Tibial nerve (tissue), 4 donors: Measurements from ENCODE around the gene GIMAP5.

ENCODE experiments used
- CTCF ChIP-seq, 5 experiments: fragments of 200-600 bp in 3 of 5; fragments of 450-650 bp in 2 of 5; sonication (generic) in 3 of 5; IDR thresholded peaks; one replicate each; pipeline ENCODE4 v1.5.1; 2016 to 2019; ENCODE audit warnings: antibody characterized with exemption in 5 of 5, mild to moderate bottlenecking in 3 of 5, moderate library complexity in 2 of 5
- EP300 ChIP-seq, 2 donors: sonication (generic); formaldehyde crosslinking; IDR thresholded peaks; one replicate each; pipeline ENCODE4 v1.6.1; 2017; ENCODE audit warnings: antibody characterized with exemption in 2 of 2, mild to moderate bottlenecking in 1 of 2

GRCh38 chr7:150721970-150722373, 15.2 kb upstream of the GIMAP5 start:
- TF ChIP-seq EP300 (IDR thresholded peaks at IDR 0.05) (no peak), CTCF (IDR thresholded peaks at IDR 0.05) (no peak)
